GM21825 (cell line): Measurements from ENCODE around the gene DIO3.

ENCODE experiments used
- ATAC-seq: cut with Tn5 transposase; IDR thresholded peaks from one replicate; pipeline ENCODE4 v1.9.1; 2021; ENCODE audit warnings: mild to moderate bottlenecking, moderate library complexity; ENCODE audit not compliant: unreplicated experiment

Gene DIO3

DNA sequence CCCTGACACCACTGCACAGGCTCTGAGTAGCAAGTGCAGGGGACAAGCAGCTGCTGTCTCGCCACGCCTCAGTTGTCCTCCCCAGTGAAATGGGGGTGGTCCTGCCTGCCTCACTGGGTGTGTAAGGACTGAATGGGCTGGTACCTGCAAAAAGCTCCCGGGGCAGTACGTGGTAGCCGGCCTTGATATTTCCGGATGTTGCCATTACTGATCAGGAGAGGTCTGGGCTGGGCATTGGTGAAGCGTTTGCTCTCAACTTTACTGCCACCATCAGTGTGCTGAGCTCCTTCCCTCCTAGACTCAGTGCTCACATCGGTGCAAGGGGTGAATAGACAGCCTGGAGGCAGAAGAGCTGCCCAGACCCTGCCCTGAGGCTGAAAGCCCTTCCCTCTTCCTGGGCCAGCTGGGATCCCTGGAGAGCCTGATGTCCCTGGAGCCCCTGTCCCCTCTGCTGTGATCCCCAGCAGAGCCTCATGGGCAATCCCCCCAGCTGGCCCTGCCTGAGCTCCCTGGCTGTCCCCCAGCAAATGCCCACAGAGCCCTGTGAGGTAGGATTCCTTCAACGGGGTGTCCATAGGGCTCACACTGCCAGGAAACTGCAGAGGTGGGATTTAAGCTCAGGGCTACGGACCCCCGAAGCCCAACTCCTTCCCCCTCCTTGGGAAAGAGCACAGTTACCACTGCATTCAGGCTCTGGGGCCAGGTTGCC lies 18.2 kb downstream of the DIO3 start:
- no peak for ATAC-seq

DNA sequence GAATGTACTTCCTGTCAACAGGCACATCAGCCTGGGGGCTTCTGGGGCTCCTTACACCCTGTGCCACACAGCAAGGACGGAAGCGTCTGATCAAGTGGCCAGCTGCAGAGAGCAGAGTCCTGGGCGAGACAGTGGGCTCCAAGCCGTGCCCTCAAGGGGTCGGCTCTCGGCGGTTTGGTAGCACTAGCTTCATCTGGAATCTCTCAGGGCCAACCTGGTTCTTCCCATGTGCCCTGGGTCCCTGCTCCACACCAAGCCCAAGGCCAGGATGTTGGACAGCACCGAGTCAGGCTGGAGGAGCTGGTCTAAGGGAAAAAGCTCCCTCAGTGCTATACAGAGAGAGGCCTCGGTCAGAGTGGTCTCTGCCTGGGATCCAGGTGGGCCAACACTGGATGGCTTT lies 20.5 kb downstream of the DIO3 start:
- no peak for ATAC-seq

DNA sequence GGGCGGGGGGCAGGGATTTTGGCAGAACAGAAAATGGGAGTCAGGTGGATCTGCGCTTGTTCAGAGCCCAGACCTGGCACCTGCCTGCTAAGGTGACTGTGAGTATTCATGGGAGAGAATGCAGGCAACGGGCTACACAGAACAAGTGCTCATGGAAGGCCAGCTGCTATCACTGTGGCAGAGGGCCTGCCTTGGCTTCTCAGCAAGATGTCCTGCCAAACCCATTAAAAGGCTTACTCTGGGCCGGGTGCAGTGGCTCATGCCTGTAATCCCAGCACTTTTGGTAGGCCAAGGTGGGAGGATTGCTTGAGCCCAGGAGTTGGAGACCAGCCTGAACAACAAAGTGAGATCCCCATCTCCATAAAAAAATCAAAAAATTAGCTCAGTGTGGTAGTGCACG lies 21.0 kb downstream of the DIO3 start:
- ATAC-seq = no peak

DNA sequence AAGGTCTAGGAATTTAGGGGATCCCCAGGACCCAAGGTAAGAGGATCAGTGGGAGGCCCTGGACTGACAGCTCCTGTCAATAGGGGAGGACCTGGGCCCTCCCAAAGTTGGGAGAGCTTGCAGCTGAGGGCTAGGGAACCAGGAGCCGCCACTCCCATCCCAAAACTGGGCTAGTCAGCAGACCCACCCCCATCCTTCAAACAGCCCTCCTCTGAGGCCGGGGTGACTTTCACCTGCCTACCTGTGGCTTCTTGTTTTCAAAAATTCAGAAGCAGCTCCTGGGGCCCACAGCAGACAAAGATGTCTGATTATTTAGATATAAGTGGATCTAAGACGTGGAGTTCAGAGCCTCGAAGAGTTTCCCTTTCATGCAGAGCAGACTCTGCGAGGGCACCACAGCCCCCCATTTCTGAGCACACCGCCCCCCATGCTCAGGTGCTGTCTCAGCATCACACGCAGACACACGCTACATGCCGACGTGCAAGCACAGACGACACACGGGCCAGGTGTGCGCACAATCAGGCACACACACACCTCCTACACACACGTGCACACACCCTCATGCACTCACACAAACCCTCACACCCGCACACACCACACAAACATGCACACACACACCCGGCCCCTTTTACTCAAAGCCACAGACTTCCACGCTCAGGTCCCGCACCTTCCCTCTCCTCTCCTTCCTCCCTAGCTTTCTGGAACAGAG lies 21.9 kb downstream of the DIO3 start:
- no peak for ATAC-seq

DNA sequence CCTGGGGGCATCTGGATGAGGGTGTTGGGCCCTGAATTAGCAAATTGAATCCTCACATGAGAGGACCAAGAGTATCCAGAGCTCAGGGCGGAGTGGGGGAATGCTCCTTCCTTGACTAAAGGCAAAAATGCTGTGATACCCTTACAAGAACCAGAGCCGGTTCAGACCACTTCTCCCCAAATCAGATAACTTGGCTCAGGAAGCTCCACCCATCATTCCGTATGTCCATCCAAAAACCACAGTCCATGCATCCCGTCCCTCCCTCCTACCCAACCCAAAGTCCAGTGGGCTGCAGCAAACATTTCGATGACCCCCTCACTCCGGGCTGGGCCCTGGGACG lies 22.4 kb downstream of the DIO3 start:
- no peak for ATAC-seq

DNA sequence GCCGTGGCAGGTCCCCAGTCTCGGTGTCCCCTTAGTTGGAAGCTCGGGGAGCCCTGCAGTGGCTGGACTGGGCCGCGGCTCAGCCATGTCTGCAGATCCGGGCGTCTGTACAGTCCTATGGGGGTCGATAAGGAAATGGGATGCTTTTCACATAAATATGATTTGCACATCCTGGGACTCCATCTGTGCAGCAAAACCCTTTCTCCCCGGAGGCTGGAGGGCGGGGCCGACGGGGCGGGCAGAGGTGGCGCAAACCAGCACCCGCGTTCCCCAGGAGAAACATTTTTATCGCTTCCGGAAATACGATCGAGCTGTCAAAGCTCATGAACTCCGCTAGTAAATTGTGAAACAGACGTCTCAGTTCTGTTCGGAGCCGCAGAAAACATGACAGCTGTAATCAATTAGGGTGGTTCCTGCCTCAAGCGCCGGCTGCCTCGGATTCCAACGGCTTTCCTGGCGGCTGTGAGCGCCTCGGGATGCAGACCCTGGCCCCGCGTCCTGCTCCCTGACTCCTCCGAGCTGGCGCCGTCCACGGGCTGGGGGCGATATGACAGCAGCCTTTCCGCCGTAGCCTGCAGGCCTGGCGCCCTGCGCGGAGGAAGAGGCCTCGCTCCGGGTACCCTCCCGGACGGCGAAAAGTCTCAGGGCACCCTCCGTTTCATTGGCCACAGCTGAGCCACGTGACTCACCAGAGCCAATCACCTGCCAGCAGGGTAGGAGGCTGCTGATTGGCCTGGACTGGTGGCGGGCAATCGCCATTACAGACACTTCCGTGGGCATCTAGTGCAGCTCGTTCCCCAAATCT lies 23.0 kb downstream of the DIO3 start:
- no peak for ATAC-seq

DNA sequence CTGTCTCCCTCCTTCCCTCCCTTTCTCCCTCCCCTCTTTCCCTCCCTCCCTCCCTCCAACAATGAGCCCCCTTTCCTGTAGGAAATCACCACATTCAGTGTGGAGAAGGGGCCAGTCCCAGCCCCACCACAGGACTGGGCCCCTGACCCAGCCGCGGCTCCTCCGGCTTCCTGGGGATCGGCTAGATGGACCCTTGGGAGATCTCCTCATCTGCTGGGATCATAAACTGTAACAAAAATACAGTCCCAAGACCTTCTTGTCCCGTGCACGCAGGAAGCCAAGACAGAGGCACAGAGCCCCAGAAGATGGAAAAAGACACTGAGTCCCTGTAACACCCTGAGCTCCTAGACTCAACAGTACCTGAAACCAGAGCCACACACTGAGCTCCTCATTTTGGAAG lies 23.9 kb downstream of the DIO3 start:
- no peak for ATAC-seq

DNA sequence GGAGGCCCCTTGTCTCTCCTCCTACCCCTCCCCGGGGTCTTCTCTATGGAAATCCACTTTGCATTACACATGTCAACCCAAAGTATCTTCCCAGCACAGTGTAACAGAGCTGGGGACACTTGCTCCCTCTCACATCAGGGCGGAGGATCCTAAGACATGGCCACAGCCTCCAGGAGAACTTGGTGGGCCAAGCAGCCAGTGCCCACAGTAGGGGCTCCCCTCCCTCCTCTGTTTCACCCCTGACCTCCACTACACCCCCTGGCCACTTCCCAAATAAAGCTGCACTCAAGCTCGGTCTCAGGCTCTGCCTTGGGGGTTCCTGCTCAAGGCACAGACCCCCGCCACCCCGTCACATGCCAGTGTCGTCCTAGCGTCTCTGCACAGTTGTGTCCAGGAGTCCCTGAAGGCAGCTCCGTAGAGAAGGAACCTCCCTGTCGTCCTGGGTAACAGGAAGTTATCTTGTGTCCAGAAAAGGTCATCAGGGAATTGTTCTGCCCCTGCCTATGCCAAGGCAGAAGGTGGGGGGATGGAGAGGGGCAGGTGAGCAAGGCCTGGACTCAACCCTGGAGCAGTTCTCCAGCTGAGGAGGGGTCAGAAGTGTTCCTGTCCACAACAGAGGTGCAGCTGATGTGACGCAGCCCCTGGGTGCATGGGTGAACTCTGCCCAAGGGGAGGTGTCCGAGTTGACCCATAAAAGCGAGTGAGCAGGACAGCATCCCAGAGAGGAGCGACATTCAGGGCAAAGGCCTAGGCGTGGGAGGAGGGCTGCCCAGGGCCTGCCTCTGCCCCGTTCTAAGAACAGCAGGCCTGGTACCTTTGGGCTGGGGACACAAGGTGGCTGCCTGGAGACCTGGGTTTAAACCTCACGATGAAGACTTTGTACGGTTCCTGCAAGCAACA lies 25.5 kb downstream of the DIO3 start:
- ATAC-seq = no peak

DNA sequence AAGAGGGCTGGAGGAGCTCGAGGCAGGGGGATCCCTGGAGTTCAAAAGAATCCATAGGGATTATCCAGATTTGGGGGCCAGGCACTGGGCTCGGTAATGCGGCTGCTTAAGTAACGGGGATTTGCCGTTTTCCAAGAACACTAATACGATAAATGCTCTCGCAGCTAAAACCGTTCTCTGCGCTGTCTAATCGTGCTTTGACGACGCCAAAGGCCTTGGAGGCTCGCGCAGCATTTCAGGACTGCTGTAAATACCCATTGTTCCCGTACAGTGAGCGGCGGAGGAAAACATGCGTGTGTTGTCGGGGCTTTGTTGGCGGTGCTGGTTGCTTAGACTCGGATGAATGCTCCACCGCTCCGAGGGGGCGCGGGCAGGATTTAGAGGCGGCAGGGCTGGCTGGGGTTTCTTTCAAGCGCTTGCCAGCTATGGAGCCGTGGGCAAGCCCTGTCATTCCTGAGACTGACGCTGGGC lies 26.2 kb downstream of the DIO3 start:
- no peak for ATAC-seq

DNA sequence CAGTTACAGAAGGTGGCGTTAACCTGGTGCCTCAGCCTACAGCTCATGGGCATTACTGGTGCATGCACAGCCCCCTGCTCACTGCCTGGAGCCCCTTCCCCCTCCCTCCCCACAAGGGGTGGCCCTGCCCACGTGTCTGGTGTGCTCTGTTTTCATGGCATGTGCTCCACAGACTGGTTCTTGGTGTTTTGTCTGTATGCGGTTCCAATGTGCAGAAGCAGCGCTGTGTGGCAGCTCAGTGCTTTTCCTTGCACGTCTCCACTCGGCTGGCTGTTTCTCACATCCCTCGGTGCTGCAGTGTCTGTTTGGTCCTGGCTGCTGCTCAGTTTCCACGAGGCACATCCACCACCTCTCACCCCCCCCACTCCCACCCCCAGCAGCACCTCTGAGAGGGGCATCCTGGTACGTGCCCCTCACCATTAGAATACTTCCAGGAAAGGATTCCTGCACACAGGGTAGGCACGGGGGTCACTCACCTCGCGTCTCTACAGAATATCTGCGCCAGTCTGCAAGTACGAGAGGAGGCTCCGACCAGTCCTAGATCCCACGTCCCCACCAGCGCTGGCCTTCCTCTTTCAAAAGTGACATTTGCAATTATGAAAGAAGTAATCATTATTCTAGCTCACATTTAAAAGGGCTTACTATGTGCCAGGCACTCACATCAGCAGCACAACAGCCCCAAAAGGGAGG lies 27.1 kb downstream of the DIO3 start:
- ATAC-seq = no peak

DNA sequence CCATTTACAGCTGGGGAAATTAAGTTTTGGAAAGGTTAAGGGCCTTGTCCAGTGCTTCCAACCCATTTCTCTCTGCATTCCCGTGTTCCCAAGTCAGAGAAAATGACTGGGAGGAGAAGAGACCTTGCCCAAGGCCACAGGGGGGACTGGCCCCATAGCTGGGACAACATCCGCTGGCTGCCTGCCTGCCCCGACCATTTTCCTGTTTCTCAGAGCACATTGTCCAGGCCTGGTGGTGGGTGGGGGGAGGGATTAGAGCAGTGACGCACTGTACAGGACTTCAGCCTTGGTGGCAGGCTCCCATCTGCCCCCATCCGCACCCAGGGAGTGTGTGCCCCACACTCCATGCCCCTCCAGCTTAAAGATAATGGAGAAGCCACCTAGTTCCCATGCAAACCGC lies 27.7 kb downstream of the DIO3 start:
- ATAC-seq = no peak

DNA sequence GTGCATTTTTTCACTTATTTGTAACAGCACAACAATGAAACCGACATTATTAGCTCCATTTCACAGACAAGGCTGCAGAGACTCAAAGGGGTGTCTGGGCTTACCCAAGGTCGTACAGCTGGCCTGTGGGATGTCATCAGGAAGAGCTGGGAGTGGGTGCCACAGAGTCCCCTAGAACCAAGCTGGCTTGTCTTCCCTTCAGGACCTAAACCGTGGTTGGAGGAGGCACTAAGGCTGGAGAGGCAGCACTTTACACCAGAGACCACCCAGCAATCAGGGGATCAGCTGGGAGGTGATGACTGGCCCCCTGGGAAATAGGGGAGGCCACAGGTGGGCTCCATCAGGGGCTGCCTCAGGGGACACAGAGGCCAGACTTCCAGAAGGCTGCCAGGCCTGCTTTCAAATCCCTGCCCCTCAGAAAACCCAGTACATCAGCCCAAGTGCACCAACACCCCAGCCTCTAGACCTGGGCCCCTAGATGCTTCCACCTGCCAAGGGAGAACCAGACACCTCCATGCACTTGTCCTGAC lies 28.3 kb downstream of the DIO3 start:
- ATAC-seq = no peak

DNA sequence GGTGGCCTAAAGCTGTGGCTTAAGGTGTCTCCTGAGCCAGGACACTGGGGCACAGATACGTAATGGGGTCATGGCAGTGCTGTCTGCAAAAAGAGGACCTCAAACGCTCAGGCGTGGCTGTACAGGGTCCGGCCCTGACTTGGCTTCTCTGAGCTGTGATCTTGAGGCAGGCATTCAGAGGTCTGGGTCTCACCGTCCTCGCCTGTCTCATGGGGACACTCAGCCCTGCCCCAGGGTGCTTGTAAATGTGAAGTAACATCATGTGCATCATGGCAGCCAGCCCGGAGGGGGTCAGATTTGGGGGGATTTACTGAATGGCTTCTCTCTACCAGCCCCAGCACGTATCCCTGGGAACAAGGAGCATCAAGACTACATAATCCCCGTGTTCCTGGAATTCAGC lies 28.8 kb downstream of the DIO3 start:
- no peak for ATAC-seq

DNA sequence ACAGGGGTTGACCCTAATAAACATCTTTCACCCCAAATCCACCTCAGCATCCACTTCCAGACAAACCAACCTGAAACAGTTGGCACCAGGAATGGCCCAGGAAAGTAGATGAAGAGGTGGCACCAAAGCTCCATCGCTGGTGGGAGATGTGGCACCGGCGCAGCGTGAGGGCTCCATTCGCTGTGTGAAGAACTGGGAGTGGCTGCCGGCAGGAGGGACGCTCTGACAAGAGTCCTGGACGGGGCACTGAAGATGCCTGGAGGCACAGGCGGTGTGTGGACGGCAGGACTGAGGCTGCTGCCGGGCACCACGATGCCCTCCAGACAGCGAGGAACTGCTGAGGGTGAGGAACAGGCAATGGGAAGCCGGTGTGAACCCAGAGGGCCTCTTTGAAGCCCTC lies 29.3 kb downstream of the DIO3 start:
- no peak for ATAC-seq

DNA sequence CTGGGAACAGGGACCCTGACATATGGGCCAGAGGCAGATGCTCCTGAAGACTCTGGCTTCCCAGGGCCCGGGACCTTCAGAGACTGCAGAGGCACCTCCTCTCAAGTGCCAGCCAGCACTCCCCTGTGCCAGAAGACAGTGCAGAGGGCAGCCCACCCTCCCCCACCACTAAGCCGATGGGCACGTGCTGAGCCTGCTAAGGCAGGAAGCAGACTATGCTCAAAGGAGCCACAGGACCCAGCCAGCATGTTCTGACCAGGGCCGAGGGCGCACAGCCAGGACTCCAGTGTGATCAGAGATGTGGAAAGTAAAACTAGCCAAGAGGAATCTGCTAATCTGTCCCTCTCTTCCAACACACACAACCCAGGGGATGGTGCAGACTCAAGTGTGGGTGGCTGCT lies 29.8 kb downstream of the DIO3 start:
- no peak for ATAC-seq

DNA sequence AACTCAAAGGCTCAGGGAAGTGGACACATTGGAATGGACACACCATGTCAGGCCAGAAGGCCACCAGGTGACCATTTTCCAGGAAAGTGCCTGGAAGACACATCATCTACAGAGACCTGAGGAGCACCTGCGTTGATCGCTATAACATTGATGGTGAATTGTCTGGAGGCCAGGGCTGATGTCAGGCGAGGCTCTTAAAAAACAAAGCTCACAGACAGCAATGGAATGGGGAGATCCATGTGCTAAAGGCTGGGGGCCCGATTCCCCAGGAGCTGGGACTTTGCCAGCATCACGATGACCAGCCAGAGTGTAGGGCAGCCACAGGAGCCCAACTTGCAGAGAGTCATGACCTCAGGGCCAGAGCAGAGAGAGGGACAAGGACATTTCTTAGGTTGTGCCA lies 30.3 kb downstream of the DIO3 start:
- ATAC-seq = no peak

DNA sequence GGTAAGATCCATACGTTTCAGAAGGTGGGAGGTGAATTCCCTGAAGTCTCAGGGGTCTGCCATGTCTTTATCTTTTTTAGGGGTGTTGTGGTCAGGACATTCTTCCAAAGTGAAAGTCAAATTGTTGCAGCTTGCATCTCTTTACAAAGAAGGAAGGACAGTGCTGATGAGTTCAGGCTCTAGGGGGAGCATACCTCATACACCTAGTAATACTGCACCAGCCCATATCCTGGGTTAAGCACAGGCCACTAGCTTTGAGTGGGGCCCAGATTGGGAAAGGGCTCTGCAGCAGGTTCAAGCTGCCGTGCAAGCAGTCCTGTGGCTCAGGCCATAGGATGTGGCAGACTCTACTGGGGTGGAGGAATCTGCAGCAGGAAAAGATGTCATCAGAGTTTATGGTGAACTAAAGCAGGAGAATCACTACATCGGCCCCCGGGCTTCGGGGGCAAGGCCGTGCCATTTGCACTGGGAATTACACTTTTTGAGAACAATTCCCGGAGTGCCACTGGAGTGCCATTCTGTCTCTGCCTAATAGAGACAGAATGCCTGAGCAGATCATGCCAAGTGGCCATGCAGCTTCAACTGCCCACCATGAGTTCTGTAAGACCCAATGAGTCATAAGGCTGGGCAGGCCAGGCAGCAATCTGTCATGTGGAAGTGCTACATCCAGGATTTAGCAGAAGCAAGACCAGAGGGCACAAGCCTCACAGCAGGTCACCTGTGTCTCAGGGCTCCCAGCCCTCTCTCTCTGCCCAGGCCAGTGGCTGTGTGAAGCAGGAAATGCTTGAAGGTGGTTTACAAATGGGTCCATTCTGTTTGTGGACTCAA lies 32.3 kb downstream of the DIO3 start:
- no peak for ATAC-seq

DNA sequence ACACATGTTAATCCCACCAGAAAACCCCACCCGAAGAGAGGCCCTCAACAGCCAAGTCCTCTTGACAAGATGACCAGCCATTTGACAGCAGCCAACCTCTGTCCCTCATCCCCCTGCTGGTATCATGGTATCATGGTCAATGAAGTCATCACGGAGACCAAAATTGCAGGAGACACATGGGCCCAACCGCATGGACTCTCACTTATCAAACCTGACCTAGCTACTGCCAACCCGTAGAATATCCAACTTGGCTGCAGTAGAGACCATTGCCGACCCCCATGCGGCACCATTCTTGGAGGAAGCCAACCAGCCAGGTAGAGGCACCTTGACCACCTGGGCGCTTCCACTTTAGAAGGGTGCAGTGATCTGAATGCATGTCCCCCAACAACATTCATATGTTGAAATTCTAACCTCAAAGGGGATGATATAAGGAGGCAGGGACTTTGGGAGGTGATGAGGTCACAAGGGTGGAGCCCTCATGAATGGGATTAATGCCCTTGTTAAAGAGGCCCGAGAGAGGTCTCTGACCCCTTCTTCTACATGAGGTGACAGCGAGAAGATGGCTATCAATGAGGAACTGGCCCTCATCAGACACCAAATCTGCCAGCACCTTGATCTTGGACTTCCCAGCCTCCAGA lies 33.3 kb downstream of the DIO3 start:
- ATAC-seq = no peak

DNA sequence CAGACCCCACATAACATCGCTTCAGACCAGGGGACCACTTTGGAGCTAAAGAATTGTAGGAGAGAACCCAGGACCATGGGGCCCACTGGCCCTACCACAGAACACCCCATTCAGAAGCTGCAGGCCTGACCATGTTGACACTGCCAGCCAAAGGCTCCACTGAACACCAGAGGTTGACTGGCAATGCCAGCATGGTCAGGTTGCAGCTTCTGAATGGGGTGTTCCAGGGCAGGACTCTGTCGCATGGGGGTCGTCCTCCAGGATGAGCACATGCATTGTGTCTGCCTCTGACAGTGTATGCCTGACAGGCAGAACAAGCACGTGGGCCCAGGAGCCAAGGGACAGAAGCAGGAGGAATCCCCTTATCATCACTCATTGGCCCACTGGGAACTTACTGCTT lies 34.1 kb downstream of the DIO3 start:
- ATAC-seq = no peak
